MM.1S (cell line): ENCODE measurements around the gene TENT5C.

Source experiments
- DNase-seq: peaks from one replicate; pipeline ENCODE4 v3.0.0-alpha.2; 2015
- H2AFZ ChIP-seq: fragments of 300-600 bp; sonication (generic); 2 replicates; pipeline ENCODE4 v1.6.0; 2016; ENCODE audit warnings: antibody characterized with exemption, low read length
- H3F3A ChIP-seq: fragments of 300-600 bp; sonication (generic); 2 replicates; pipeline ENCODE4 v1.6.1; 2016; ENCODE audit warnings: mild to moderate bottlenecking, antibody characterized with exemption, low read length, moderate library complexity, mixed read lengths; ENCODE audit not compliant: insufficient read depth
- H3K27ac ChIP-seq: fragments of 300-600 bp; sonication (generic); 2 replicates; pipeline ENCODE4 v1.5.1; 2016; ENCODE audit warnings: mild to moderate bottlenecking, low read length
- H3K27me3 ChIP-seq: fragments of 300-600 bp; sonication (generic); replicated peaks from 2 replicates; pipeline ENCODE4 v1.6.0; 2016; ENCODE audit warnings: low read length; ENCODE audit not compliant: insufficient read depth
- H3K36me3 ChIP-seq: fragments of 300-600 bp; sonication (generic); replicated peaks from 2 replicates; pipeline ENCODE4 v1.6.1; 2016; ENCODE audit warnings: mild to moderate bottlenecking, low read length, mixed read lengths; ENCODE audit not compliant: insufficient read depth
- H3K4me1 ChIP-seq: fragments of 300-600 bp; sonication (generic); 2 replicates; pipeline ENCODE4 v1.6.1; 2016; ENCODE audit warnings: low read length, mixed read lengths
- H3K4me2 ChIP-seq: fragments of 300-600 bp; sonication (generic); 2 replicates; pipeline ENCODE4 v1.6.0; 2016; ENCODE audit warnings: low read depth, low read length
- H3K4me3 ChIP-seq: fragments of 300-600 bp; sonication (generic); 2 replicates; pipeline ENCODE4 v1.5.1; 2016; ENCODE audit warnings: low read length, mixed read lengths
- H3K79me2 ChIP-seq: fragments of 300-600 bp; sonication (generic); 2 replicates; pipeline ENCODE4 v1.6.1; 2016; ENCODE audit warnings: mixed run types, low read length, mixed read lengths
- H3K9ac ChIP-seq: fragments of 300-600 bp; sonication (generic); 2 replicates; pipeline ENCODE4 v1.6.1; 2016; ENCODE audit warnings: low read length, mixed read lengths
- H3K9me2 ChIP-seq: fragments of 300-600 bp; sonication (generic); replicated peaks from 2 replicates; pipeline ENCODE4 v1.6.1; 2016; ENCODE audit warnings: mild to moderate bottlenecking, low read length, mixed read lengths; ENCODE audit not compliant: insufficient read depth
- H3K9me3 ChIP-seq: fragments of 300-600 bp; sonication (generic); replicated peaks from 2 replicates; pipeline ENCODE4 v1.6.1; 2016; ENCODE audit warnings: mild to moderate bottlenecking, low read length, mixed read lengths; ENCODE audit not compliant: insufficient read depth
- H4K20me1 ChIP-seq: fragments of 300-600 bp; sonication (generic); 2 replicates; pipeline ENCODE4 v1.6.1; 2016; ENCODE audit warnings: mild to moderate bottlenecking, low read length, moderate library complexity, mixed read lengths; ENCODE audit not compliant: insufficient read depth
- EZH2 ChIP-seq: fragments of 300-600 bp; sonication (generic); optimal IDR thresholded peaks from 2 replicates; pipeline ENCODE3; 2017; ENCODE audit warnings: low read depth, mild to moderate bottlenecking, antibody characterized with exemption, low read length, mixed read lengths
- EZH2phosphoT487 ChIP-seq: fragments of 300-600 bp; sonication (generic); IDR thresholded peaks from 2 replicates; pipeline ENCODE4 v1.6.1; 2018; ENCODE audit warnings: antibody characterized with exemption, low read length
- TF ChIP-seq, protein P1 (sequence below): fragments of 300-600 bp; sonication (generic); IDR thresholded peaks from 2 replicates; pipeline ENCODE4 v1.5.1; 2016; ENCODE audit warnings: antibody characterized with exemption, low read length, mixed read lengths

The TENT5C gene

DNA sequence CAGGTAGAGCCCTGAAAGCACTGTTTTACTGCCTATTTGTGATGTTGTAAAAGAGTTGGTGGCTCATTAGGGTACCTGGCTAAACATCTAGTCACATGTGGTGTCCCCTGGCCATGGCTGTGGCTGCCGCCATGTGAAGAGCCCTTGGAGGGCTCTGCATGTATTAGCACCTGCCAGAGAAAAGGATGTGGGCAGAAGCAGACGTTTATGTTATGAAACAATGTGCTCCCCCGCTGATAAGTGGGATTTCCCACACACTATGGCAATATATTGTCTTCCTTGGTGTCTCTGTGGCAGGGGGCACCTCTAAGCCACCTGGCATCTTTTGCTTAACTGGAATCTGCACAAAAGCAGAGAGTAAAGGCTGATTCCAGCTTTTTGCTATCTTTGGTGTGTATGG lies 9.6 kb downstream of the TENT5C start:
- Histone ChIP-seq H3K4me3 (peak overlapping the region; percentile 94), H3K27me3 (no peaks in the 10 kb centered on the region), H3K4me1 (peaks cover 8% of the 10 kb centered on the region; the same call in 1 of the 2 replicates), H3K4me2 (peak overlapping the region; percentile 96), H3K9ac (peak overlapping the region; percentile 100), H3K9me3 (no peaks in the 10 kb centered on the region), H2AFZ (no peak overlapping the region), H4K20me1 (peaks cover 2% of the 10 kb centered on the region; the same call in 1 of the 2 replicates), H3K36me3 (no peaks in the 10 kb centered on the region; the same call in 1 of the 2 replicates), H3K27ac (peak overlapping the region; percentile 100), H3F3A (peaks cover 96% of the 10 kb centered on the region), H3K9me2 (no peaks in the 10 kb centered on the region), H3K79me2 (peaks cover 100% of the 10 kb centered on the region)
- DNase-seq: peak; percentile 53
- TF ChIP-seq, protein P1, sequence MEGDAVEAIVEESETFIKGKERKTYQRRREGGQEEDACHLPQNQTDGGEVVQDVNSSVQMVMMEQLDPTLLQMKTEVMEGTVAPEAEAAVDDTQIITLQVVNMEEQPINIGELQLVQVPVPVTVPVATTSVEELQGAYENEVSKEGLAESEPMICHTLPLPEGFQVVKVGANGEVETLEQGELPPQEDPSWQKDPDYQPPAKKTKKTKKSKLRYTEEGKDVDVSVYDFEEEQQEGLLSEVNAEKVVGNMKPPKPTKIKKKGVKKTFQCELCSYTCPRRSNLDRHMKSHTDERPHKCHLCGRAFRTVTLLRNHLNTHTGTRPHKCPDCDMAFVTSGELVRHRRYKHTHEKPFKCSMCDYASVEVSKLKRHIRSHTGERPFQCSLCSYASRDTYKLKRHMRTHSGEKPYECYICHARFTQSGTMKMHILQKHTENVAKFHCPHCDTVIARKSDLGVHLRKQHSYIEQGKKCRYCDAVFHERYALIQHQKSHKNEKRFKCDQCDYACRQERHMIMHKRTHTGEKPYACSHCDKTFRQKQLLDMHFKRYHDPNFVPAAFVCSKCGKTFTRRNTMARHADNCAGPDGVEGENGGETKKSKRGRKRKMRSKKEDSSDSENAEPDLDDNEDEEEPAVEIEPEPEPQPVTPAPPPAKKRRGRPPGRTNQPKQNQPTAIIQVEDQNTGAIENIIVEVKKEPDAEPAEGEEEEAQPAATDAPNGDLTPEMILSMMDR: no peak
- TF ChIP-seq EZH2phosphoT487 (no peak), EZH2 (no peak)

DNA sequence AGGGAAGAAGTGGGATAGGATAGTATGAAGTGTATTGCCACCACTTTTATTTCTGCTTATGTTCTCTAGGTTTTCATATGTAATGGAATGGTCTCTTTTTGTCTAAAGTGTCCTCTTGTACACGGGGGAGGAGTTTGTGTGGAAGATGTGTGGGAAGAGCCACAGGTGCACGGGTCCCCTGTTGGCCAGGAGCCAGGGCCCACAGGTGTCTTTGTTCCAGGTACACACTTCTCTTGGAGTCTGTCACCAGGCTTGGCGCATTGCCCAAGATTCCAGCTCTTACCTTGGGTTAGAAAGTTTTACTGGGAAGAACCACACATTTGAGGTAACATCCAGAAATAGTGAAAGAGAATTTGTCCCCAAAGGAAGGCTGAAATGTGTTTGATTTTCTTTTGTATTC lies 10.5 kb downstream of the TENT5C start:
- H3K4me1 ChIP-seq: peaks cover 10% of the 10 kb centered on the region; the same call in 1 of the 2 replicates
- peaks cover 100% of the 10 kb centered on the region for H3K79me2 ChIP-seq
- H3K9me2 ChIP-seq: no peaks in the 10 kb centered on the region
- peak overlapping the region; percentile 94 for H3K4me3 ChIP-seq
- peak overlapping the region; percentile 100 for H3K27ac ChIP-seq
- H3K36me3 ChIP-seq: peaks cover 4% of the 10 kb centered on the region; the same call in 1 of the 2 replicates
- H3F3A ChIP-seq: peaks cover 96% of the 10 kb centered on the region
- DNase-seq: peak; percentile 41
- H3K27me3 ChIP-seq: no peaks in the 10 kb centered on the region
- no peak overlapping the region for H2AFZ ChIP-seq
- H3K9ac ChIP-seq: peak overlapping the region; percentile 100
- H3K4me2 ChIP-seq: peak overlapping the region; percentile 96
- H4K20me1 ChIP-seq: peaks cover 2% of the 10 kb centered on the region; the same call in 1 of the 2 replicates
- H3K9me3 ChIP-seq: no peaks in the 10 kb centered on the region
- TF ChIP-seq, protein P1: no peak
- TF ChIP-seq EZH2phosphoT487 (no peak), EZH2 (no peak)

DNA sequence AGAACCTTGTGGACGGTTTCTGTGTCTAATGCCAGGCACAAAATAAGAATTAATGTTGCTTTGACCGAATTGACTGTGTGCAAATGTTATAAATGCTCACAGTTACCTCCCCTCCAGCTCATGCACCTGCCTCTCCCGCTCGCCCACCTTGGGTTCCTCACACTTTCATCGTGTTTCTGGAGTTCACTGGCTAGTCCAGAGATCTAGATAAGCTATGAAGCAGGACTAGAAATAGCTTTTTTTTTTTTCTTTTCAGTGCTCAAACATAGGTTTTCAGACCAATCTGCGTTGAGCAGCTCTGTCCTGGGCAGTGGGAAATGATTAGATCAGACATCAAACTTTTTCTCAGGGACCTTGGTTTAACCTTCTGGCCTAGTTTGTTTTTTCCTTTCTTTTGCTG lies 11.1 kb downstream of the TENT5C start:
- Histone ChIP-seq H4K20me1 (peaks cover 2% of the 10 kb centered on the region; the same call in 1 of the 2 replicates), H3K4me3 (peak overlapping the region; percentile 94), H3K27me3 (no peaks in the 10 kb centered on the region), H3K4me1 (peaks cover 12% of the 10 kb centered on the region; the same call in 1 of the 2 replicates), H2AFZ (no peak overlapping the region), H3K9ac (peak overlapping the region; percentile 100), H3K27ac (peak overlapping the region; percentile 100), H3K36me3 (peaks cover 4% of the 10 kb centered on the region; the same call in 1 of the 2 replicates), H3K9me3 (no peaks in the 10 kb centered on the region), H3K4me2 (peak overlapping the region; percentile 96), H3K9me2 (no peaks in the 10 kb centered on the region), H3F3A (peaks cover 97% of the 10 kb centered on the region), H3K79me2 (peaks cover 100% of the 10 kb centered on the region)
- DNase-seq: peak; percentile 30
- TF ChIP-seq, protein P1: no peak
- TF ChIP-seq EZH2phosphoT487 (no peak), EZH2 (no peak)
